Coronary artery (tissue), 2 donors: ENCODE data around the gene CIZ1.

ENCODE experiments used
- DNase-seq: peaks from one replicate; pipeline ENCODE4 v3.0.0-alpha.2; 2017; ENCODE audit warnings: low spot score
- H3K27ac ChIP-seq, 2 donors: fragments of 200-600 bp; sonication (generic); one replicate each; pipeline ENCODE4 v1.5.1; 2016 to 2019
- H3K4me3 ChIP-seq: fragments of 200-600 bp; sonication (generic); 2 replicates; pipeline ENCODE4 v1.5.1; 2016; ENCODE audit warnings: mild to moderate bottlenecking, moderate library complexity
- TF ChIP-seq, protein P1 (sequence below): fragments of 200-600 bp; sonication (generic); IDR thresholded peaks from one replicate; pipeline ENCODE4 v1.5.1; 2019; ENCODE audit warnings: antibody characterized with exemption

Gene CIZ1

DNA sequence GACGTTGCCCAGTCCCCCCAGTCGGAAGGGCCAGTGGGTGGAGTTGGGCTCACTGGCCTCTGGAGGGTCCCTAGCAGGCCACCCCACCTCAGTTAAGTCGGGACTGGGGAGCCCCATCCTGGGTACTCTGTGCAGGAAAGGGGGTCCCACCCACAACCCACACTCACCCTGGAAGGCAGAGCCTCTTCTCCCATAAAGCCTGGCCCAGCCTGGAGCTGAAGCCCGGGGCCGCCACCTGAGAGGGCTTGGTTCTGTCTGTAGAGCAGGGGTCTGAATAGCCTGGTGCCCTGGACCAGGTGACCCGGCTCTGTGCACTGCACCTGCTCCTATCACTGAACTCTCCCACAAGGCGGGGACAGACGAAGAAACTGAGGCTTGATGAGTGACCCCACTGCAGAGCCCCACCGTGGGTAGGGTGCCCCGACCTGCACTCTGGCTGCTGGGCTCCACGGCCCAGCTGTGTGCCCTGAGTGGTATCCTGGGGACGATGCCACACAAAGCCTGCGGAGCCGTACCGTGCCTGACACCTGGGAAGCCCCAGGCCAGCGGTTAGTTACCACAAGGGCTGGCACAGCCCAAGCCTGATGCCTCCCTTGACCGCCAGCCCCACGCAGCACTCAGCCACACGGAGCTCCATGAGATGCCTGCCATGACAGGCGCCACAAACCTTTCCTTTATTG, 71.2 kb downstream of the CIZ1 start:
- Histone ChIP-seq H3K27ac (no peak overlapping the region), H3K4me3 (no peak overlapping the region)
- TF ChIP-seq, protein P1, sequence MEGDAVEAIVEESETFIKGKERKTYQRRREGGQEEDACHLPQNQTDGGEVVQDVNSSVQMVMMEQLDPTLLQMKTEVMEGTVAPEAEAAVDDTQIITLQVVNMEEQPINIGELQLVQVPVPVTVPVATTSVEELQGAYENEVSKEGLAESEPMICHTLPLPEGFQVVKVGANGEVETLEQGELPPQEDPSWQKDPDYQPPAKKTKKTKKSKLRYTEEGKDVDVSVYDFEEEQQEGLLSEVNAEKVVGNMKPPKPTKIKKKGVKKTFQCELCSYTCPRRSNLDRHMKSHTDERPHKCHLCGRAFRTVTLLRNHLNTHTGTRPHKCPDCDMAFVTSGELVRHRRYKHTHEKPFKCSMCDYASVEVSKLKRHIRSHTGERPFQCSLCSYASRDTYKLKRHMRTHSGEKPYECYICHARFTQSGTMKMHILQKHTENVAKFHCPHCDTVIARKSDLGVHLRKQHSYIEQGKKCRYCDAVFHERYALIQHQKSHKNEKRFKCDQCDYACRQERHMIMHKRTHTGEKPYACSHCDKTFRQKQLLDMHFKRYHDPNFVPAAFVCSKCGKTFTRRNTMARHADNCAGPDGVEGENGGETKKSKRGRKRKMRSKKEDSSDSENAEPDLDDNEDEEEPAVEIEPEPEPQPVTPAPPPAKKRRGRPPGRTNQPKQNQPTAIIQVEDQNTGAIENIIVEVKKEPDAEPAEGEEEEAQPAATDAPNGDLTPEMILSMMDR, result no peak
- no peak for DNase-seq

DNA sequence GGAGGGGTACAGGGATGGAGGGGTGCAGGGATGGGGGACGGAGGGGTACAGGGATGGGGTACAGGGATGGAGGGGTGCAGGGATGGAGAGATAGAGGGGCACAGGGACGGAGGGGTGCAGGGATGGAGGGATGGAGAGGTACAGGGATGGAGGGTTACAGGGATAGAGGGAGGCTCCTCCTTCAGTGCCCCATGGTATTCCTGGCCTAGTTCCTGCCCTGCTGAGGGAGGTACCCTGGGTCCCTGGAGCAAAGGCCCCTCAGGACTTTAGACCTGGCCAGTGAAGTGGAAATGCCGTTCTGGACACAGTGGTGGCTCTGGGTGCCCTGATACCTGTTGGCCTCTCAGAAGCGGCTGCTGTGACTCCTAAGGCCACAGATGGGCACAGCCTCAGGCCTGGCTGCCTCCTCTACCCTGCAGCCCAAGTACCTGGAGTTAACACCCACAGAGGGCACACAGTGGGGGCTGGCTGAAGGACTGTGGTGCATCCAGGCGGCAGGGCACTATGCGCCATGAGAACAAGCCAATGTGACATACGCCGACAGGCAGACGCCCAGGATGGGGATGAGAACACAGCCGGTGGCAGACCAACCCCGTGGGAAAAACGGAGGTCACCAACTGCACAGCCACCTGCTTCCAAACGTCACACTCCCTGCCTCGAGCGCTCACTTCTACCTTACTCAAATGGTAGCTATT, 72.3 kb downstream of the CIZ1 start:
- no peak for DNase-seq
- TF ChIP-seq, protein P1, result no peak
- Histone ChIP-seq H3K27ac (no peak overlapping the region), H3K4me3 (no peak overlapping the region)

DNA sequence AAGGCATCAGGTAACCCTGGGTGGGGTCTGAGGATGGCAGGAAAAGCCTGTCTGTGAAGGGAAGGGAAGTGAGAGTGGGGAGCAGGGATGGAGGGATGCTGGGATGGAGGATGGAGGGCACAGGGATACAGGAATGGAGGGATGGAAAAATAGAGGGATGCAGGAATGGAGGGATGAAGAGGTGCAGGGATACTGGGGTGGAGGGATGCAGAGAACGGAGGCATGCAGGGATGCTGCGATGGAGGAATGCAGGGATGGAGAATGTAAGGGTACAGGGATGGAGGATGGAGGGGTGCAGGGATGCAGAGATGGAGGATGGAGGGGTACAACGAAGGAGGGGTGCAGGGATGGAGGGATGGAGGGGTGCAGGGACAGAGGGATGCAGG, 72.9 kb downstream of the CIZ1 start:
- TF ChIP-seq, protein P1, result no peak
- no peak for DNase-seq
- Histone ChIP-seq H3K4me3 (no peak overlapping the region), H3K27ac (no peak overlapping the region)

DNA sequence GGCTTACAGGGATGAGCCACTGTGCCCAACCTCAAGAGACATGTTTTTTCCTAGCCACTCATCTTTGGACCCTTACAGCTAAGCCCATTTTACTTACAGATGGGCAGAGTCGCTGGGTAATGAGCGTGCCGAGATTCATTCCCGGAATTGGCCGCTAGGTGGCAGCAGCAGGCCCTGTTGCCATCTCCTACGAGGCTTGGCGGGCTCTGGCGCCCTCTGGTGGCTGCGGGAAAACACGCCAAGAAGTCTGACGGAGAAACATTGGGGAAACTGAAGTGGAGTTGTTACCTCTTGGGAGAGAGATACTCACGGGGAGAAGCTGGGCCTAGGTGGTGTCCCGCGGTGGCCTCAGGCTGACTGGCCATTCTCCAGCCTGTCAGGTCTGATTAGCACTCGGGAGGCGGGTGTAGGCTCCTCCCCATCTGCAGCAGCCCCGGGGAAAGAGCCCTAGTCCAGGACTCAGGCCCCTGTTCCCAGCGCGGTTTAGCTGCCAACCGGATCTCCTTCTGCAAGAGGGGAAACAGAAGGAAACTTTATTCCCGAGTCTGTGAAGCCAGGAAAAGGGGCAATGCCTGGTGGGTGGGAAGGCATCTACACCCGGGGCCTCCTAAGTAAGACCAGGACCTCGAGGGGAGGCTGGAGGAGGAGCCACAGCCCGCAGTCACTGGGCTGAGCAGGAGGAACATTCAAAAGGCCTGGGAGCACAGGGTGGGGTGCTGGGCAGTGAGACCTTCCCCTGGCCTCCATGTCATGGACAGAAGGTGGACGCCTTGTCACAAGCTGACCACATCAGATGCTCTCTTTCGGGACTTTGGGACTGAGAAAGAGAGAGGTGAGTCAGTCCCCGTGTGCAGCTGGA, 73.5 kb downstream of the CIZ1 start:
- TF ChIP-seq, protein P1, result peak; percentile 99
- Histone ChIP-seq H3K4me3 (no peak overlapping the region), H3K27ac (peak overlapping the region in 1 of 2 donors; percentile 5)
- DNase-seq, result peak; percentile 92

DNA sequence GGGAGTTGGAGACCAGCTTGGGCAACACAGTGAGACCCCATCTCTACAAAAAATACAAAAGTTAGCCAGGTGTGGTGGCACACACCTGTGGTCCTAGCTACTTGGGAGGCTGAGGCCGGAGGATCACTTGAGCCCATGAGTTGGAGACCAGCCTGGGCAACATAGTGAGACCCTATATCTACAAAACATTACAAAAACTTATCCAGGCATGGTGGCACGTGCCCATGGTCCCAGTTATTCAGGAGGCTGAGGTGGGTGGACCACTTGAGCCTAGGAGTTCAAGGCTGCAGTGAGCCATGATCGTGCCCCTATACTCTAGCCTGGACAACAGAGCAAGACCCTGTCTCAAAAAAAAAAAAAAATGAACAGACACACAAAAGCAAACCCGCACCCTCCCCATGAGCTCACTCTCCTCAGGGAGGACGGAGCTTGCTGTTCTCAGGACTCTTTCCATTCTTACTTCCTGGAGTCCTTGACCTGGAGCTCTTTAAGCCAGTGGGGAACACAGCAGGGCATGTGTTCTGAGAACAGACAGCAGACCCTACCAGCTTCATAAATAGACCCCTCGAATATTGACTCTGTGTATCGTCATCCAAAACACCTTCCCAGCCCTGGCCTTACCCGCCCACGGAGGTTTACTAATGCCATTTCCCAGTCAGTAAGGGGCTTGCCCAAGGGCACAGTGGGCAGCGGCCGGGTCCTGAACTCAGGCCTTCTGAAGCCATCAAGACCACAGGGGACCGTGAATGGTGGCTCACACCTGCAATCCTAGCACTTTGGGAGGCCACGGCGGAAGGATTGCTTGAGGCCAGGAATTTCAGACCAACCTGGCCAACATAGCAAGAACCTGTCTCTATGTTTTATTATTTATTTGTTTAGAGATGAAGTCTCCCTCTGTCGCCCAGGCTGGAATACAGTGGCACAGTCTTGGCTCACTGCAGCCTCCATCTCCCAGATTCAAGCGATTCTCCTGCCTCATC, 75.0 kb downstream of the CIZ1 start:
- no peak for DNase-seq
- TF ChIP-seq, protein P1, result no peak
- Histone ChIP-seq H3K27ac (no peak overlapping the region), H3K4me3 (no peak overlapping the region)
